ENCODE measurements around the gene ARHGDIA.

GRCh38 chr17:81916234-81917001 lies 45.3 kb upstream of the ARHGDIA start:
- TF ChIP-seq USF2 (IDR thresholded peaks at IDR 0.05; ENCODE audit: low read length) (no peak), CTCF (IDR thresholded peaks at IDR 0.05; ENCODE audit: control extremely low read depth in 1 of 3, insufficient read depth in 1 of 3, low read depth in 1 of 3, low read length in 3 of 3) (no peak), SIN3A (conservative IDR thresholded peaks at IDR 0.05 in 1 of 2, IDR thresholded peaks at IDR 0.05 in 1 of 2; ENCODE audit: low read depth in 1 of 2, low read length in 2 of 2) (no peak), EZH2 (IDR thresholded peaks at IDR 0.05; ENCODE audit: low read depth, low read length, severe bottlenecking) (no peak), TBP (IDR thresholded peaks at IDR 0.05; ENCODE audit: low read depth, low read length) (no peak), SIRT6 (IDR thresholded peaks at IDR 0.05; ENCODE audit: low read length) (no peak)
